HG02759 (cell line): ENCODE data around the gene CNPY4.

ENCODE experiments used
- ATAC-seq: cut with Tn5 transposase; IDR thresholded peaks from one replicate; pipeline ENCODE4 v1.9.1; 2021; ENCODE audit warnings: mild to moderate bottlenecking, moderate library complexity; ENCODE audit not compliant: unreplicated experiment

The CNPY4 gene

GRCh38 chr7:100166317-100166940 is 47.0 kb downstream of the CNPY4 start:
- no peak for ATAC-seq

DNA sequence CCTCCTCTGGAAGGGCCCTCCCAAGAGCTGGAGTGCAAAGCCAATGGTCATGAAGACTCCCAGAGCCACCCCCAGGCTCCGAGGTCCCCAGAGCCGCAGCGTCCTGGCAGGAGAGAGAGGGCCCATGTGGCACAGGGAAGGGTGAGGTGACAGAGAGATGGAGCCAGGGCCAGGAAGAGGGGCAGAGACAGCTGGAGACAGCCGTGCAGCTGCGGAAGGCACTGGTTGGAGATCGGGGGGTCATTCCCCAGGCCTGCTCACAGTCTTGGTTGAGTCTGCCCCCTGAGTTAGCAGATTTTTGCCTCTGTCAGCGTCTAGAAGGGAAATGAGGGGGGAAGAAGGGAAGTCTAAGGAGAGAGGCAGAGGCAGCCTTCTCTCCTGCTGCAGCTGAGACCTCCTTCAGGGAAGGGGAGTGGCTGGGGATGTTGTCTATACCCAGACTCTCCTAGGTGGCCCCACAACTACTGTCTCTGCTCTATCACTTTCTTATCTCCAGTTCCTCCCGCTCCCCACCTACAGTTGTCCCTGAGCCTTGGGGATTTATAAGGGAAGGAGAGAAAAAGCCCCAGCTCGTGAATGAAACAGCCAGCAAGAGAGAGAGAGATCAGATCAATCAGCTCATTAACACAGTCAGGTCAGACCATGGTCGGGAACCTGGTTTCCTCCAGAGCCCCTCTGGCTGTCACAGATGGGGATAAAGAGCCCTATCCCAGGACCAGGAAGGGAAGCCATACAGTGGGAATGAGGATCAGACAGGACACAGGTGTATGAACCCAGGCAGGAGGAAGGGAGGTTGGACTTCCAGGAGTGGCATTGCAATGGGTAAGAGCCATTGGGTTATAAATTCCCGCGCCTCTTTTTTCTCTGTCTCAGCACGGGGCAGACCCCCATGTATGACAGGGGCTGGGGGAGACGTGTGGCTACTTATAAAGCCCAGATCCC is 47.8 kb downstream of the CNPY4 start:
- no peak for ATAC-seq

GRCh38 chr7:100167912-100168323 is 48.5 kb downstream of the CNPY4 start:
- ATAC-seq, result no peak

DNA sequence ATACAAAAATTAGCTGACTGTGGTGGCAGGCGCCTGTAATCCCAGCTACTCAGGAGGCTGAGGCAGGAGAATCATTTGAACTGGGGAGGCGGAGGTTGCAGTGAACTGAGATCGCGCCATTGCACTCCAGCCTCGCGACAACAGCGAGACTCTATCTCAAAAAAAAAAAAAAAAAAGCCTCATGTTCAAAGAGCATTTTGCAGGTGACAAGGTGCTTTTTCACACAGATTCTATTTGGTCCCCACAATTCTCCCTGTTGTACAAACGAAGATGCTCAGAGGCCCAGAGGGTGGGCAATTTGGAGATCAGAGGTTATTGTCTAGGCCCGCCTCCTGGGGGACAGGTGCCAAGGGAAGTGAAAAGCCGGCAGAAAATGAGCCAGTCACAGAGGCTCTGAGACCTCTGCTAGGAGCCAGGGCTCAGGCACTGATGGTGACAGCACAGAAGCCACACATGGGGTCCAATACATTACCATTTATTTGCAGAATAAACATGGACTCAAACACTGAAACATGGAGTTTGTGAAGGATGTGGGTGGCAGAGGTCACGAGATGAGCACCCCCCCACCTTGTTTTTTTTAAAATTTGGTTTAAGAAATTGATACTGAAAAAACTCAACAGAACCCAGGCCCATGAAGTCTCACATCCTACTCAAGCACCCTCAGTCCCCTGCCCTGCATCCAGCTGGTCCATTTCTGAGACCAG is 49.9 kb downstream of the CNPY4 start:
- ATAC-seq, result no peak

- no peak for ATAC-seq
Observed at GRCh38 chr7:100170101-100170897, 50.9 kb downstream of the CNPY4 start.

GRCh38 chr7:100171087-100171681 is 51.8 kb downstream of the CNPY4 start:
- ATAC-seq, result no peak

GRCh38 chr7:100171840-100172239 is 52.4 kb downstream of the CNPY4 start:
- no peak for ATAC-seq

- no peak for ATAC-seq
Observed at GRCh38 chr7:100173806-100174495, 54.5 kb downstream of the CNPY4 start.

DNA sequence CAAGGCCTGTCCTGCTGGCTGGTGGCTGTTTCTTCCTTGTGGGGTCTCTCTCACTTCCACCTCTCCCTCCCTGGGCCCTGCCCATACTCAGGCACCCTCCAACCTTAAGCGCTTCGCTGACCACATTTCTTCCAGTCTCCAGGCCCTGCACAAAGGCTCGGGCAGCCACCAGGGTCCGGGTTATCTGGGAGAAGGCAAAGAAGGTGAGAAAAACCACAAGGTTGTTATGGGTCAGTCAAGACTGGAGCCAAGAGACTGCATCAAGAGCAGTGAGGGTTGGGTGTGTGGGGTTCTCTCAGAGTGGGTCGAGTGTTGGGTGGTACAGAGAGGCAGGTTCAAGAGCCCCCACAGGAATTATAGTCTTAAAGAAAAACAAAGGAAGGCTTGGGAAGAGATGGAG is 55.1 kb downstream of the CNPY4 start:
- ATAC-seq, result no peak
